Measurements from ENCODE around the gene LARGE1.

DNA sequence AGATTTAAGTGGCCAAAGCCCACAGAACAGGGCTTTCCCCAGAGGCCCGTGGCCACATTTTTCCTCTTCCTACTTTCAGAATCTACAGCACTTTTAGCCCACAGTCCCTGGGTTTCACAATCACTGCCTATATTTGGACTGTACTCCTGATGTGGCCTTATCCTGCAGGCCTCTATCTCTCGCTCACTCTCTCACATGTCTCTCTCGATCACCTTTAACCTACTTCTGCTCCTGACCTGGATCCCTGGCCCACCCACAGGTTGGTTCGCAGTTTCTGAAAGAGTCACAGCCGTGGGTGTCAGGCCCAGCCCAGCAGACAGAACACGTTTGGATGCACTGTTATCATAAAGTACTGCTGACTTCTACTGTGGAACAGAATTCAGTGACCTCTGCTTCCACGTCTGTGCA lies 55.5 kb downstream of the LARGE1 start:
- TF ChIP-seq POLR2A (IDR thresholded peaks at IDR 0.05), result no peak
- TF ChIP-seq, protein P1, sequence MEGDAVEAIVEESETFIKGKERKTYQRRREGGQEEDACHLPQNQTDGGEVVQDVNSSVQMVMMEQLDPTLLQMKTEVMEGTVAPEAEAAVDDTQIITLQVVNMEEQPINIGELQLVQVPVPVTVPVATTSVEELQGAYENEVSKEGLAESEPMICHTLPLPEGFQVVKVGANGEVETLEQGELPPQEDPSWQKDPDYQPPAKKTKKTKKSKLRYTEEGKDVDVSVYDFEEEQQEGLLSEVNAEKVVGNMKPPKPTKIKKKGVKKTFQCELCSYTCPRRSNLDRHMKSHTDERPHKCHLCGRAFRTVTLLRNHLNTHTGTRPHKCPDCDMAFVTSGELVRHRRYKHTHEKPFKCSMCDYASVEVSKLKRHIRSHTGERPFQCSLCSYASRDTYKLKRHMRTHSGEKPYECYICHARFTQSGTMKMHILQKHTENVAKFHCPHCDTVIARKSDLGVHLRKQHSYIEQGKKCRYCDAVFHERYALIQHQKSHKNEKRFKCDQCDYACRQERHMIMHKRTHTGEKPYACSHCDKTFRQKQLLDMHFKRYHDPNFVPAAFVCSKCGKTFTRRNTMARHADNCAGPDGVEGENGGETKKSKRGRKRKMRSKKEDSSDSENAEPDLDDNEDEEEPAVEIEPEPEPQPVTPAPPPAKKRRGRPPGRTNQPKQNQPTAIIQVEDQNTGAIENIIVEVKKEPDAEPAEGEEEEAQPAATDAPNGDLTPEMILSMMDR (IDR thresholded peaks at IDR 0.05), result no peak

All from body of pancreas (tissue), 4 donors.